Mesothelial cell of epicardium (in vitro differentiated cells): ENCODE measurements around the gene PTPRG. TPM values are rescaled to one million over a fixed set of nuclear protein-coding genes. Genes with fewer than 3 reads are reported as not detected.

Experiments used
- DNase-seq, 2 experiments: peaks; one replicate each; pipeline ENCODE4 v3.0.0; 2021; ENCODE audit warnings: low spot score in 2 of 2; ENCODE audit not compliant: unreplicated experiment in 2 of 2
- H3K27ac Mint-ChIP-seq: 2 replicates; pipeline ENCODE4 v1.8.0; 2021; ENCODE audit warnings: mixed read lengths
- H3K27me3 Mint-ChIP-seq: 2 replicates; pipeline ENCODE4 v1.8.0; 2021; ENCODE audit warnings: low read depth, mixed read lengths
- H3K36me3 Mint-ChIP-seq: 2 replicates; pipeline ENCODE4 v1.8.0; 2021; ENCODE audit warnings: mixed read lengths
- H3K4me1 Mint-ChIP-seq: 2 replicates; pipeline ENCODE4 v1.8.0; 2021; ENCODE audit warnings: mixed read lengths
- H3K4me3 Mint-ChIP-seq: 2 replicates; pipeline ENCODE4 v1.8.0; 2021; ENCODE audit warnings: mild to moderate bottlenecking, moderate library complexity, mixed read lengths
- H3K9me3 Mint-ChIP-seq: 2 replicates; pipeline ENCODE4 v1.8.0; 2021; ENCODE audit warnings: mixed read lengths
- total RNA-seq: library from RNA; stranded (reverse); gene quantifications from 3 replicates; pipeline ENCODE4 v1.2.1, GENCODE V29; 2021
- TF ChIP-seq, protein P1 (sequence below): fragments of 200-600 bp; sonication (generic); IDR thresholded peaks from one replicate; pipeline ENCODE4 v1.5.0; 2021; ENCODE audit warnings: antibody characterized with exemption; ENCODE audit not compliant: unreplicated experiment

PTPRG gene
- total RNA-seq, 1 donor from 2014 or later: 40.4 TPM

DNA sequence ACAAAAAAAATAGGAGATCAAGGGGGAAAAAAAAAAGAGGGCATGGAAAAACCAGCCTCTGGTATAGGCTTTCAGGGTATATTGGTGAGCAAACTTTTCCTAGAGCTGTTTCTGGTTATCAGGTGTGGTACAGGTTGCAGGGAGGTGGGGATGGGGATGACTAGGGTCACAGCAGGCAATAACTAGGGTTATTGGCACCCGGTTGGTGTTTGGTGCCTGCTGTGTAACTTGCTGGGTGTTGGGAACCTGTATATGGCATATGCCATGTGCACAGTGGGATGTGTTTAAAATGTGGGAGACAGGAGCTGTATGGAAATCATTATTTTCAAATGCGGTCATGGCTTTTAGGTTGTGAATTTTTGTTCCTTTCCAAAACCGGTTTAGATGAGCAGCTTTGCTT lies 119.2 kb downstream of the PTPRG start:
- TF ChIP-seq, protein P1, sequence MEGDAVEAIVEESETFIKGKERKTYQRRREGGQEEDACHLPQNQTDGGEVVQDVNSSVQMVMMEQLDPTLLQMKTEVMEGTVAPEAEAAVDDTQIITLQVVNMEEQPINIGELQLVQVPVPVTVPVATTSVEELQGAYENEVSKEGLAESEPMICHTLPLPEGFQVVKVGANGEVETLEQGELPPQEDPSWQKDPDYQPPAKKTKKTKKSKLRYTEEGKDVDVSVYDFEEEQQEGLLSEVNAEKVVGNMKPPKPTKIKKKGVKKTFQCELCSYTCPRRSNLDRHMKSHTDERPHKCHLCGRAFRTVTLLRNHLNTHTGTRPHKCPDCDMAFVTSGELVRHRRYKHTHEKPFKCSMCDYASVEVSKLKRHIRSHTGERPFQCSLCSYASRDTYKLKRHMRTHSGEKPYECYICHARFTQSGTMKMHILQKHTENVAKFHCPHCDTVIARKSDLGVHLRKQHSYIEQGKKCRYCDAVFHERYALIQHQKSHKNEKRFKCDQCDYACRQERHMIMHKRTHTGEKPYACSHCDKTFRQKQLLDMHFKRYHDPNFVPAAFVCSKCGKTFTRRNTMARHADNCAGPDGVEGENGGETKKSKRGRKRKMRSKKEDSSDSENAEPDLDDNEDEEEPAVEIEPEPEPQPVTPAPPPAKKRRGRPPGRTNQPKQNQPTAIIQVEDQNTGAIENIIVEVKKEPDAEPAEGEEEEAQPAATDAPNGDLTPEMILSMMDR: no peak
- H3K27me3 Mint-ChIP-seq: no peaks in the 10 kb centered on the region
- DNase-seq: no peak
- peaks cover 9% of the 10 kb centered on the region for H3K4me1 Mint-ChIP-seq
- no peak overlapping the region for H3K27ac Mint-ChIP-seq
- no peak overlapping the region for H3K4me3 Mint-ChIP-seq
- no peaks in the 10 kb centered on the region for H3K9me3 Mint-ChIP-seq
- H3K36me3 Mint-ChIP-seq: no peaks in the 10 kb centered on the region

DNA sequence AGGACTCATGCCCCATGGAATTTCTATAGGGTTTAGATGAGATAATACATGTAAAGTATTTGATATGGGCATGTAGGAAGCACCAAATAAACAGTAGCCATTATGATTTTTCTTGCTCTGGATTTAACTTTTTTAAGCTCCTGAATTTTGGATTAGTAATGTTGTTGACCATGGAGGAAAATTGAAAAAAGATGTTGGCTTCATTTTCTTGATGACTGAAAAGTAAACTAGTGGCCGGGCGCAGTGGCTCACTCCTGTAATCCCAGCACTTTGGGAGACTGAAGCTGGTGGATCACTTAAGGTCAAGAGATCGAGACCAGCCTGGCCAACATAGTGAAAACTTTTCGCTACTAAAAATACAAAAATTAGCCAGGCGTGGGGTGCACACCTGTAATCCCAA lies 120.3 kb downstream of the PTPRG start:
- no peaks in the 10 kb centered on the region for H3K36me3 Mint-ChIP-seq
- no peak overlapping the region for H3K27ac Mint-ChIP-seq
- no peak for DNase-seq
- H3K9me3 Mint-ChIP-seq: no peaks in the 10 kb centered on the region
- no peaks in the 10 kb centered on the region for H3K27me3 Mint-ChIP-seq
- peaks cover 9% of the 10 kb centered on the region for H3K4me1 Mint-ChIP-seq
- H3K4me3 Mint-ChIP-seq: no peak overlapping the region
- TF ChIP-seq, protein P1: no peak

DNA sequence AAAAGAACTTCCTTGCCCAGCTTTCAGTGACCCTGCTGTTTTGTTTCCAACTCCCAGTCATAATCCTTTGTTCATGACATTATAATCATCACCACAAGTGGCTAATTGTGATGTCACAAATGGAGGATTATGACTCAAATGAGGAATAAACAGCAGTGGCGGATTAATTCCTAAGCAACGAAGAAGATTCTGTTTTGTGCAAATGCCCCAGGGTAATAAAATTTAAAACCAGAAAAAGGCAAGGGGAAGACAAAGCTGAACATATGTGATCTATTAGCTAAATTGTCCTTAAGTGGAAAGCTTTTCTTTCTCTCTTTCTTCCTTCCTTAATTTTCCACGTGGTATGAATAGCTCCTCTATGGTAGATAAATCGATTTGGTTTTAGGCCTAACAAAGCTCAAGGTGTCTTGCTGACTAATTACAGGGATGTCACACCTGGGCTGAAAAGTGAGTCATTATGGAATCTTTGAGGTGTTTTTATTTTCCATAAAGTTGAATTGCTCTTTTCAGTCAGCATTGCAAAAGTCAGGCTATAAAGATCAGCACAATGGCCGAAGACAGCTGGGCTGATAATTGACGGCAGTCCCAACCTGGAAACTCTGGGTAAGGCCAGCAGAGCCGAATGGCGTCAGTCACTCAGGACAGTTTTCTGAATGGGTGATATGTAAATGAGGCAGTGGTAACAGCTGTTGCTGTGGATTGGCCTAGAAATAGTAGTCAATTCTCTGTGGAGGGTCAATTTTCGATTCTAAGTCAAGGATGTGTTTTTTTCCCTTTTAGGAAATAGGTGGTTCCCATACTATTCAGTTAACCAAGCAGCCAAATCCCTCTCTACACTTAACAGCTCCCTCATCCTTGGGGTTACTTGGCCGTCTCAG lies 121.5 kb downstream of the PTPRG start:
- H3K9me3 Mint-ChIP-seq: no peaks in the 10 kb centered on the region
- H3K4me1 Mint-ChIP-seq: peaks cover 10% of the 10 kb centered on the region
- no peaks in the 10 kb centered on the region for H3K27me3 Mint-ChIP-seq
- TF ChIP-seq, protein P1: no peak
- H3K4me3 Mint-ChIP-seq: no peak overlapping the region
- H3K27ac Mint-ChIP-seq: no peak overlapping the region
- H3K36me3 Mint-ChIP-seq: no peaks in the 10 kb centered on the region
- no peak for DNase-seq

DNA sequence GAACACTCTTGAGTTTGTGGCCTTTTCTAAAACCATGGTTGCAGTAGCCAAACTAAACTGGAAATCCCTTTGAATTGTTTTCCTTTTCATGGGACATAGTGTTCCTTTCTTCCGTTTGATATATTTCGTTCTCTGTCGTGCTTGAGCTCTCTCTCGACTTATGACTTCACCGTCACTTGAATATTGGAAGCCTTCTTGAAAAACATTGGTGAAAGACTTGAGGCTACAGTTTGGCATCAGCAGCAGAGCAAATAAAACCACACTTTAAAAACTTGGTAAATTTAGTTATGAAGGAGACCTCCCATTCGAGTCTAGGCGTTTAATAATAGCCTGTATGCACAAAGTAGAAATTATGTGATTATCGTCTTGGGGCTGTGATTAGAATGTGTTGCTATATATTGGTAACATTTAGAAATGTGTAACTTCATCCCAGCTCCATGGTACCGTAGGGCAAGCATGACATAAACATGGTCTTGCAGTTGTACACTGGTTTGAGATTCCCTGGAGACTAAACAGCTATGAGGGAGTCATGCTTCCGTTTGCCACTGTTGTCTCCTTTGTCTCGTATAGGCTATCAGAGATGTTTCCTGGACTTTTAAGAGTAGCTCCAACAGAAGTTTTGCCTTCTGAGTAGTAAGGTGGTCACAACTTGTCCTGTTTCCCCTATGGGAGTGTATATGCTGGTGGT lies 122.3 kb downstream of the PTPRG start:
- H3K4me1 Mint-ChIP-seq: peaks cover 9% of the 10 kb centered on the region
- no peak overlapping the region for H3K4me3 Mint-ChIP-seq
- TF ChIP-seq, protein P1: no peak
- H3K27ac Mint-ChIP-seq: no peak overlapping the region
- H3K9me3 Mint-ChIP-seq: no peaks in the 10 kb centered on the region
- no peaks in the 10 kb centered on the region for H3K36me3 Mint-ChIP-seq
- H3K27me3 Mint-ChIP-seq: no peaks in the 10 kb centered on the region
- no peak for DNase-seq

DNA sequence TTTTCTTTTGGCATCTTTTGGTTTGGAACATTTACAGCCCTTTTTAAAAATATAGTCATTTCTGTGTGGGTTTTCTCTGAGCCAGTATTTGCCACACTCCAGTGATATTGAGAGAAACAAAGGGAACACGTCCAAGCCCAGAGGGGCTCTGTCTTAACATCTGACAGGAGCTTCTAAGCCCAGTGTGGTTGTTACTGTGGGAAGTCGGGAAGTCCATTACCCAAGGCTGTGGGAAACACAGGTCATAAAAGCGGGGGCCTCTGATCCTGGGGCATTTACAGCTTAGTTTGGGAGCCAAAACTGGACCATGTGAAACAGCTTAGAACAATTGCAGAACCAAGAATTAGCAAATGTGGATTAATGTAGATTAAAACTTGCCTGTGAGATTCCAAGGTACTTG lies 123.0 kb downstream of the PTPRG start:
- TF ChIP-seq, protein P1: no peak
- Mint-ChIP-seq H3K9me3 (no peaks in the 10 kb centered on the region), H3K27me3 (no peaks in the 10 kb centered on the region), H3K36me3 (no peaks in the 10 kb centered on the region), H3K4me3 (no peak overlapping the region), H3K27ac (peak overlapping the region; percentile 45), H3K4me1 (peaks cover 6% of the 10 kb centered on the region)
- DNase-seq: no peak
